OCI-LY7 (cell line): ENCODE data around the gene ALOX5AP. TPM values are rescaled to one million over a fixed set of nuclear protein-coding genes. Genes with fewer than 3 reads are reported as not detected.

ENCODE experiments used
- BruUV-seq: library from RNA; stranded (reverse); fragments of 400-500 nt; replicated peaks from 2 replicates; lab custom pipeline; 2021; lab: Mats Ljungman, UMichigan
- CTCF ChIA-PET: fragments of 300-600 bp; sonication (Branson Sonifier 250); formaldehyde crosslinking; loops from one replicate; lab custom pipeline; 2022; ENCODE audit warnings: antibody characterized with exemption; ENCODE audit not compliant: unreplicated experiment; lab: Charles Lee
- POLR2A ChIA-PET: fragments of 300-600 bp; sonication (Branson Sonifier 250); formaldehyde crosslinking; loops from one replicate; lab custom pipeline; 2022; ENCODE audit warnings: antibody characterized with exemption; lab: Charles Lee
- DNase-seq: peaks from one replicate; pipeline ENCODE4 v3.0.0-alpha.2; 2015; ENCODE audit warnings: low spot score
- H2AFZ ChIP-seq: fragments of 200-600 bp; sonication (generic), shearing (Covaris generic); 2 replicates; pipeline ENCODE4 v1.6.1; 2014; ENCODE audit warnings: mild to moderate bottlenecking, antibody characterized with exemption, low read length, moderate library complexity
- H3K27ac ChIP-seq: fragments of 200-600 bp; sonication (generic); 2 replicates; pipeline ENCODE4 v1.5.1; 2014; ENCODE audit warnings: mixed run types, low read depth, mild to moderate bottlenecking, moderate library complexity, low read length, inconsistent platforms; ENCODE audit not compliant: poor library complexity, severe bottlenecking
- H3K36me3 ChIP-seq: fragments of 200-600 bp; sonication (generic); 2 replicates; pipeline ENCODE4 v1.6.1; 2014; ENCODE audit warnings: mild to moderate bottlenecking, antibody characterized with exemption, low read length, moderate library complexity, mixed read lengths; ENCODE audit not compliant: insufficient read depth
- H3K4me1 ChIP-seq: fragments of 200-600 bp; sonication (generic); 2 replicates; pipeline ENCODE4 v1.5.1; 2014; ENCODE audit warnings: mild to moderate bottlenecking, low read length; ENCODE audit not compliant: insufficient read depth, poor library complexity, severe bottlenecking
- H3K4me2 ChIP-seq: fragments of 200-600 bp; sonication (generic); 2 replicates; pipeline ENCODE4 v1.6.1; 2014; ENCODE audit warnings: mild to moderate bottlenecking, low read length
- H3K4me3 ChIP-seq: fragments of 200-600 bp; sonication (generic); 2 replicates; pipeline ENCODE4 v1.5.1; 2014; ENCODE audit warnings: mild to moderate bottlenecking, low read depth, low read length; ENCODE audit not compliant: poor library complexity, severe bottlenecking
- H3K79me2 ChIP-seq: fragments of 200-600 bp; sonication (generic); 2 replicates; pipeline ENCODE4 v1.6.1; 2016; ENCODE audit warnings: low read depth, mild to moderate bottlenecking, low read length, moderate library complexity, mixed read lengths; ENCODE audit not compliant: insufficient read depth
- H3K9me2 ChIP-seq: fragments of 200-600 bp; sonication (generic); 2 replicates; pipeline ENCODE4 v1.6.1; 2016; ENCODE audit warnings: mild to moderate bottlenecking, low read length, mixed read lengths; ENCODE audit not compliant: insufficient read depth
- H3K9me3 ChIP-seq: fragments of 200-600 bp; sonication (generic); 2 replicates; pipeline ENCODE4 v1.6.1; 2014; ENCODE audit warnings: mild to moderate bottlenecking, mixed run types, low read length, mixed read lengths
- H4K20me1 ChIP-seq: fragments of 200-600 bp; sonication (generic); 2 replicates; pipeline ENCODE4 v1.6.1; 2014; ENCODE audit warnings: mild to moderate bottlenecking, antibody characterized with exemption, low read length, moderate library complexity, mixed read lengths; ENCODE audit not compliant: insufficient read depth
- EZH2phosphoT487 ChIP-seq: fragments of 200-600 bp; sonication (generic); IDR thresholded peaks from 2 replicates; pipeline ENCODE4 v1.6.1; 2018; ENCODE audit warnings: low read depth, borderline replicate concordance, mild to moderate bottlenecking, mixed run types, antibody characterized with exemption, low read length, moderate library complexity, mixed read lengths
- intact Hi-C: fragments of 100-400 bp; cut with micrococcal nuclease; formaldehyde crosslinking; loops from one replicate; pipeline ENCODE4 v1.10.0; 2022; ENCODE audit not compliant: unreplicated experiment
- total RNA-seq, 2 experiments: library from RNA; depleted of rRNA in 1 of 2; stranded (reverse); fragments of >200 nt in 1 of 2; shearing (Covaris generic) in 1 of 2; gene quantifications; 2 replicates each; pipeline ENCODE4 v1.2.3, GENCODE V29; 2014 to 2022
- TF ChIP-seq, protein P1 (sequence below): fragments of 200-600 bp; sonication (generic); conservative IDR thresholded peaks from 2 replicates; pipeline ENCODE4 v1.5.1; 2014; ENCODE audit warnings: mild to moderate bottlenecking, antibody characterized with exemption, low read length, moderate library complexity, mixed read lengths

ALOX5AP gene
- total RNA-seq, 2 experiments from 2014 or later: 89.9 to 90.9 TPM

DNA sequence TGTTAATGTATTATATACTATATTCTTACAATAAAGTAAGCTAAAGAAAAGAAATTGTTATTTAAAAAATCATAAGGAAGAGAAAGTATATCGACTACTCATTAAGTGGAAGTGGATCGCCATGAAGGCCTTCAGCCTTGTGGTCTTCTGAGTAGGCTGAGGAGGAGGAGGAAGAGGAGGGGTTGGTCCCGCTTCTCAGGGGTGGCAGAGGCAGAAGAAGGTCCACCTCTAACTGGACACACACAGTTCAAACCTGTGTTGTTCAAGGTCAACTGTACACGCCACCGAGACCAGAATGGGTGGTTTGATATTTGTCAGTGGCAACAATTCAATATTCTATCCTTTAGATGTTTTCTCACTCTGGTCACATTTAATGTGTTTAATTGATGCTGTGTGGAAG is 67.2 kb downstream of the ALOX5AP start:
- BruUV-seq: no TSS peak
- H3K4me3 ChIP-seq: no peak overlapping the region
- DNase-seq: no peak
- H3K9me3 ChIP-seq: no peaks in the 10 kb centered on the region
- ChIA-PET CTCF (no interaction called here), POLR2A (no interaction called here)
- H3K27ac ChIP-seq: no peak overlapping the region
- no peaks in the 10 kb centered on the region for H3K79me2 ChIP-seq
- no peaks in the 10 kb centered on the region for H3K9me2 ChIP-seq
- H3K4me1 ChIP-seq: no peaks in the 10 kb centered on the region
- intact Hi-C loops: loop anchor here (2.0 to 10.0 kb wide), 6 partner anchors 65 to 670 kb away; partner anchors contain the start of genes HMGB1 and USPL1
- H2AFZ ChIP-seq: no peak overlapping the region
- no peak for TF ChIP-seq EZH2phosphoT487
- TF ChIP-seq, protein P1, sequence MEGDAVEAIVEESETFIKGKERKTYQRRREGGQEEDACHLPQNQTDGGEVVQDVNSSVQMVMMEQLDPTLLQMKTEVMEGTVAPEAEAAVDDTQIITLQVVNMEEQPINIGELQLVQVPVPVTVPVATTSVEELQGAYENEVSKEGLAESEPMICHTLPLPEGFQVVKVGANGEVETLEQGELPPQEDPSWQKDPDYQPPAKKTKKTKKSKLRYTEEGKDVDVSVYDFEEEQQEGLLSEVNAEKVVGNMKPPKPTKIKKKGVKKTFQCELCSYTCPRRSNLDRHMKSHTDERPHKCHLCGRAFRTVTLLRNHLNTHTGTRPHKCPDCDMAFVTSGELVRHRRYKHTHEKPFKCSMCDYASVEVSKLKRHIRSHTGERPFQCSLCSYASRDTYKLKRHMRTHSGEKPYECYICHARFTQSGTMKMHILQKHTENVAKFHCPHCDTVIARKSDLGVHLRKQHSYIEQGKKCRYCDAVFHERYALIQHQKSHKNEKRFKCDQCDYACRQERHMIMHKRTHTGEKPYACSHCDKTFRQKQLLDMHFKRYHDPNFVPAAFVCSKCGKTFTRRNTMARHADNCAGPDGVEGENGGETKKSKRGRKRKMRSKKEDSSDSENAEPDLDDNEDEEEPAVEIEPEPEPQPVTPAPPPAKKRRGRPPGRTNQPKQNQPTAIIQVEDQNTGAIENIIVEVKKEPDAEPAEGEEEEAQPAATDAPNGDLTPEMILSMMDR: no peak
- no peak overlapping the region for H3K4me2 ChIP-seq
- no peaks in the 10 kb centered on the region for H4K20me1 ChIP-seq
- H3K36me3 ChIP-seq: no peaks in the 10 kb centered on the region

DNA sequence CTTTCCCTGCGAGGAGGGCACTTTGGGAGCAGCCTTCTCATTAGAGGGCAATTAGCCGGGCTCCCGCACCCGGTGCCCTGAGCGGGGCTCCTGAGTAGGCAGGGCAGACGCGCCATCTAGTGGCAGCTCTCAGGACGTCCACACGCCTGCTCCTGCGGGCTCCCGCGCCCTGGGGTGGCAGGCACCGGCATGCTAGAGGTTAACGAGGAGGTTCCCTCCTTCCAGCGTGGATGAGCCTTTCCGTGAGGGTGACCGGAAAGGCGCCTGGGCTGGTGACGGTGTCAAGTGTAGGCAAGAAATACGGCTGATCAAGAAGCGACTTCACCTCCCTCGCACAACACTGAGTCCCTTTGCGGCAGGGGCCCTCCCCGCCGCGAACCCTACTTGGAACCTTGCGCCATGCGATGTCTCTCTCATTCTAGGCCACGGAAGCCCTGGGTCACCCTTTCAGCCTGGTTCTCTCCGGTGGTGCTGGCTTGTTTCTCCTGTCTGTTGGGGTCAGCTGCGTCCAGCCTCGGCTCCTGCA is 67.7 kb downstream of the ALOX5AP start:
- no peak overlapping the region for H3K4me3 ChIP-seq
- POLR2A ChIA-PET: no interaction called here
- no peak overlapping the region for H3K4me2 ChIP-seq

GRCh38 chr13:30803749-30804148 is 68.4 kb downstream of the ALOX5AP start:
- Histone ChIP-seq H3K79me2 (no peaks in the 10 kb centered on the region), H4K20me1 (no peaks in the 10 kb centered on the region), H3K27ac (no peak overlapping the region), H3K36me3 (no peaks in the 10 kb centered on the region), H3K4me3 (no peak overlapping the region), H3K9me2 (no peaks in the 10 kb centered on the region), H3K4me2 (no peak overlapping the region), H3K9me3 (no peaks in the 10 kb centered on the region), H2AFZ (no peak overlapping the region), H3K4me1 (no peaks in the 10 kb centered on the region)
- TF ChIP-seq EZH2phosphoT487: no peak
- TF ChIP-seq, protein P1: no peak
- ChIA-PET CTCF (no interaction called here), POLR2A (no interaction called here)
- DNase-seq: no peak
- BruUV-seq: no TSS peak
- intact Hi-C loops: loop anchor here (1.0 to 10.0 kb wide), 7 partner anchors 64 to 671 kb away; partner anchors contain the start of genes HMGB1 and USPL1

More for the DNA sequence above, 67.7 kb downstream of the ALOX5AP start:
- Histone ChIP-seq H3K9me3 (no peaks in the 10 kb centered on the region), H3K9me2 (no peaks in the 10 kb centered on the region), H3K79me2 (no peaks in the 10 kb centered on the region), H4K20me1 (no peaks in the 10 kb centered on the region), H3K27ac (no peak overlapping the region), H3K4me1 (no peaks in the 10 kb centered on the region), H3K36me3 (no peaks in the 10 kb centered on the region), H2AFZ (no peak overlapping the region)
- BruUV-seq: no TSS peak
- CTCF ChIA-PET: no interaction called here
- intact Hi-C loops: loop anchor here (1.0 to 10.0 kb wide), 7 partner anchors 64 to 670 kb away; partner anchors contain the start of genes HMGB1 and USPL1
- peak; percentile 82 for DNase-seq
- no peak for TF ChIP-seq EZH2phosphoT487
- TF ChIP-seq, protein P1: peak; percentile 94
